Globus pallidus (tissue), 1 donor: Measurements from ENCODE around the gene ZBBX.
A peak's percentile ranks its signal among the peaks of the same experiment; 100 is the strongest.
"Not testable (repeated sequence)": the region's sequence is repeated elsewhere in the genome, so short reads cannot be mapped to it uniquely, and the experiment has no call there.

Experiments
- DNase-seq: peaks from one replicate; pipeline ENCODE4 v3.0.0-alpha.2; 2015; ENCODE audit warnings: low spot score

Gene ZBBX, protein sequence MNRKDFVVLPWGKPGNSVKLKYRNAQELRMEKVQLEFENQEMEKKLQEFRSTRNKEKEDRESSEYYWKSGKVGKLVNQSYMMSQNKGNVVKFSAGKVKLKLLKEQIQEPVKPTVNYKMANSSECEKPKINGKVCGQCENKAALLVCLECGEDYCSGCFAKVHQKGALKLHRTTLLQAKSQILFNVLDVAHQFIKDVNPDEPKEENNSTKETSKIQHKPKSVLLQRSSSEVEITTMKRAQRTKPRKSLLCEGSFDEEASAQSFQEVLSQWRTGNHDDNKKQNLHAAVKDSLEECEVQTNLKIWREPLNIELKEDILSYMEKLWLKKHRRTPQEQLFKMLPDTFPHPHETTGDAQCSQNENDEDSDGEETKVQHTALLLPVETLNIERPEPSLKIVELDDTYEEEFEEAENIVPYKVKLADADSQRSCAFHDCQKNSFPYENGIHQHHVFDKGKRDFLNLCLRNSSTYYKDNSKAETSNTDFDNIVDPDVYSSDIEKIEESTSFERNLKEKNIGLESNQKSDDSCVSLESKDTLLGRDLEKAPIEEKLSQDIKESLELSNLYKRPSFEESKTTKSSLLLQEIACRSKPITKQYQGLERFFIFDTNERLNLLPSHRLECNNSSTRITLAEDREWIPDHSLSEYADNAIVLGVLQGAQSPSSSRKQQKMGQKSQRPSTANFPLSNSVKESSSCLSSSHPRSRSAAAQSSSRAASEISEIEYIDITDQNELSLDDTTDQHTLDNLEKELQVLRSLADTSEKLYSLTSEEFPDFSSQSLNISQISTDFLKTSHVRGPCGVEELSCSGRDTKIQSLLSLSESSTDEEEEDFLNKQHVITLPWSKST

DNA sequence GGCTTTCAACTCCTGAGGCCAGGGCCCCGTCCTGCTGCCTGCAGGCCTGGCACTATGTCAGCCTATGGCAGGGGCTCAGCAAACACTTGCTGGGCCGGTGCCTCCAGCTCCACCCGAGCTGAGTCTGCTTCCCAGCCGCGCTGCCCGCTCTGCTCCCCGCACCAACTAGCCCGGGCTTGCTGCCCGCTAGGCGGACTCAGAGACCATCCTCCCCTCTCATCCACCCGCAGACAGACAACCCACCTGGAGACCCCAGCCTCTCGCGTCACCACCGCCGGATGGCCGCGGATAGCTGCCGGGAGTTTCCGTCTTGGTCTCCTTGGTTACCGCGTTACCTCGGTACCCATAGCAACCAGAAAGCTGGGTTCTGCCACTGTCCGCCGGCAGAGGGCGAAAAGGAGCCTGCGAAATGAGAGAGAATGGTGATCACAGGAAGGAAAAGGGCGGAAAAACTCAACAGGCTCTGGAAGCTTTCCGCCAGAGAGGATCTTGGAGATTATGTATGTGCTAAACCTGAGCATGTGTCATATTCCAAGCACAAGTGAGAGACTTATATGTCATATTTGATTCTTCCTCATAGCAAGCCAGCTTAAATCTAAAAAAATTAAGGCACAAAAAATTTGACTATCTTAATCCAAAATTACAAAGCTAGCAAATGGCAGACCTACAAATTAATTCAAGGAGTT is at the start of gene ZBBX:
ZBBX (minus strand) TSS at position 294 of the 686 bp plus-strand sequence. CDS start 7,396 bp downstream, outside the sequence.
- DNase-seq = peak; percentile 81

DNA sequence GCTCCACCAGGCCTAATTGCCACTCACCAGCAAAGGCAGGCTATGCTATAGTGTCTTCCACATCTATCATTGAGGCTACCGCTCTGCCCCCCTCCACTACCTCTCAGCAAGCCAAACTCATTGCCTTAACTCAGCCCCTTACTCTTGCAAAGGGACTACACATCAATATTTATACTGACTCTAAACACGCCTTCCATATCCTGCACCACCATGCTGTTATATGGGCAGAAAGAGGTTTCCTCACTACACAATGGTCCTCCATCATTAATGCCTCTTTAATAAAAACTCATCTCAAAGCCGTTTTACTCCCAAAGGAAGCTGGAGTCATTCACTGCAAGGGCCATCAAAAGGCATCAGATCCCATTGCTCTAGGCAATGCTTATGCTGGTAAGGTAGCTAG is 46.9 kb upstream of the ZBBX start:
- DNase-seq = not testable (repeated sequence)

DNA sequence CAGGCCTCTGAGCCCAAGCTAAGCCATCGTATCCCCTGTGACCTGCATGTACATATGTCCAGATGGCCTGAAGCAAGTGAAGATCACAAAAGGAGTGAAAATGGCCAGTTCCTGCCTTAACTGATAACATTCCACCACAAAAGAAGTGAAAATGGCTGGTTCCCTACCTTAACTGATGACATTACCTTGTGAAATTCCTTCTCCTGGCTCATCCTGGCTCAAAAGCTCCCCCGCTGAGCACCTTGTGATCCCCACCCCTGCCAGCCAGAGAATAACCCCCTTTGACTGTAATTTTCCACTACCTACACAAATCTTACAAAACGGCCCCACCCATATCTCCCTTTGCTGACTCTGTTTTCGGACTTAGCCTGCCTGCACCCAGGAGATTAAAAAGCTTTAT is 42.3 kb upstream of the ZBBX start:
- DNase-seq = not testable (repeated sequence)

GRCh38 chr3:167409611-167410010 is 29.5 kb upstream of the ZBBX start:
- DNase-seq = no peak

GRCh38 chr3:167406876-167407492 is 26.9 kb upstream of the ZBBX start:
- peak; percentile 81 for DNase-seq

DNA sequence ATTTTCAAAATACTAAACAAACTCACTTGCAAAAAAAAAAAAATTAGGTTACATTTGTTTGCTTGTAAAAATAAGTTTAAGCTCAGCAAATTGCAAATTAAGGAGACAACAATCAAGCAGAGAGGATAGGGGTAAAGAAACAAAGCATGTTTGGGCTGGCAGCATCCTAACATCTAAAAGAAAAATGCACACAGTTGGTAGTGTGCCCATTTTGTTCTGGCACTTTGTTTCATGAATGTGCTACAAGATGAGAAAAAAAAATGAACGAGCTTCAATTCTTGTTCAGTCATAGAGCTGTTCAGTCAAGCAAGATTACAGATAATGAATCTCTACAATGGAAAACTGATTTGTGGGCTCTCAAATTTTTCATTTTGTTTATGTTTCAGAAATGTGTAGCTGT is 17.7 kb upstream of the ZBBX start:
- no peak for DNase-seq

- DNase-seq = no peak
Measured at GRCh38 chr3:167396075-167396474, 16.0 kb upstream of the ZBBX start.

DNA sequence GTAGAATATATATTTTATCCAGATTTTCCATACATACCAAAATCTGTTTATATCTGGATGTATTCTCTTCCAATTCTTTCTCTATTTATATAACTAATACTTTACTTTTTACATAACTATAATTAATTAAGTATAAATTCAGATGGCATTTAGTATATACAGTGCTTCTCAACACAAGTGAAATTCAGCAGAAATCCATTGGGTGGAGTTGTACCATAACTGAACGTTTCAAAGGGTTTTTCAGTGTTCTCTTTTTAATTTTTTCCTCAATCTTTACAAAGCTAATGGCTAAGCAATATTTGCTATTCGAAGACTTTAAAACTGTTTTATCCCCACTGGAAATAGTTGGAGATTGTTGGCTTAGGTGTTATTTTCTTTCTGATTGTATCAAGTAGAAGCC is 13.9 kb upstream of the ZBBX start:
- no peak for DNase-seq

DNA sequence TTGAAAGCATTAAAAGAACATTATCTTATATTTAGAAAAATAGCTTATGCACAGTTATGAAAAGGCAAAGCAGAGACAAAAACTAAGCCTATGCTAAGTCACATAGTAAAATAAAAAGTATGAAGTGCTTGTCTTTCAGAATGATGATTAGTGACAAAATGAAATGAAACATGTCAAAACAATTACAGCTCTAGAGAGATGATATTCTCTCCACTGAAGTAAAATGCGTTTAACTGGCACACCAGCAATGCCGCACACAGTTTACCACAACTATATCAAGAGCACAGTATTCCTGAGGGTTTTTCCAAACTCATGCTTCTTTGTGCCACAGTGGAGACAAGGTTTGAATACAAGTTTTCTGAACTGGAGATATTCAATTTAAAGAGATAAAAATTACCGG is 2.1 kb upstream of the ZBBX start:
- DNase-seq = no peak

GRCh38 chr3:167375478-167375877 is 4.6 kb downstream of the ZBBX start:
- DNase-seq = no peak

GRCh38 chr3:167372138-167372537 is 8.0 kb downstream of the ZBBX start:
- DNase-seq = no peak

GRCh38 chr3:167361948-167362347 is 18.1 kb downstream of the ZBBX start:
- DNase-seq = no peak

GRCh38 chr3:167361306-167361705 is 18.8 kb downstream of the ZBBX start:
- peak; percentile 38 for DNase-seq

GRCh38 chr3:167355446-167355845 is 24.7 kb downstream of the ZBBX start:
- no peak for DNase-seq

- DNase-seq = no peak
Measured at GRCh38 chr3:167354751-167355150, 25.3 kb downstream of the ZBBX start.

- peak; percentile 11 for DNase-seq
Measured at GRCh38 chr3:167350245-167350862, 29.7 kb downstream of the ZBBX start.

DNA sequence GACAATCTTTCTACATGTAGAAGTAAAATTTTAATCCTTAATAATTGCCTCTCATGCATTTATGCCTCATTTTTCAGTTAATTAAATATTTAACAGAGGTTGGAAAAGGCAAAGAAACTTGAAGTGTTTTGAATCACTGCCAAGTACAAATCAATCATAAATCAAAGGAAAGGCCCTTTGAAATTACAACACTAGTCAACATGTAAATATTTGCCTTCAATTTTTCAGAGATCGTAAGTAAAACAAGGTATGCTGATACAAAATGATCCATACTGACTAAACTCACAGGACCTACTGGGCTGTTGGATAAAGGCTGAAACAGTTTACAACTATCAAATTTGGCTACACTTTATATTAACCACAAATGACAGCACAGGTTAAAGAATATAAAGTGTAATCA is 33.9 kb downstream of the ZBBX start:
- DNase-seq = no peak

GRCh38 chr3:167330993-167331785 is 48.9 kb downstream of the ZBBX start:
- DNase-seq = no peak

DNA sequence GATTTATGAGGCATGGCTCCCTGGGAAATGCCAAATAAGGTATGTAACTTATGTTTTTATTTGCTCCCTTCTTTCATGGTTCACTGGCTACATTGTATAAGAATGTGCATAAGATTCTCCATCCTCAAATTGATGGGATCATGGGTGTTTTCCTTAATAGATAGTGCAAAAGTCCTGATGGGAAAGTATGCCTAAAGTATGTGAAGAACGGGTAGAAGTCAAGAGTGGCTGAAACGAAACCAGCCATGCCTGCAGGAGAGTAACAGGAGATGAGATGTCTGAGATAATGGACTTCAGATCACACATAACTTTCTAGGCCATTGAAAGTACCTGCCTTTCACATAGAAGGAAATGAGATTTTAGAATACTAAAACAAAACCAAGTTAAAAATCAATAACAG is 56.5 kb downstream of the ZBBX start:
- no peak for DNase-seq

DNA sequence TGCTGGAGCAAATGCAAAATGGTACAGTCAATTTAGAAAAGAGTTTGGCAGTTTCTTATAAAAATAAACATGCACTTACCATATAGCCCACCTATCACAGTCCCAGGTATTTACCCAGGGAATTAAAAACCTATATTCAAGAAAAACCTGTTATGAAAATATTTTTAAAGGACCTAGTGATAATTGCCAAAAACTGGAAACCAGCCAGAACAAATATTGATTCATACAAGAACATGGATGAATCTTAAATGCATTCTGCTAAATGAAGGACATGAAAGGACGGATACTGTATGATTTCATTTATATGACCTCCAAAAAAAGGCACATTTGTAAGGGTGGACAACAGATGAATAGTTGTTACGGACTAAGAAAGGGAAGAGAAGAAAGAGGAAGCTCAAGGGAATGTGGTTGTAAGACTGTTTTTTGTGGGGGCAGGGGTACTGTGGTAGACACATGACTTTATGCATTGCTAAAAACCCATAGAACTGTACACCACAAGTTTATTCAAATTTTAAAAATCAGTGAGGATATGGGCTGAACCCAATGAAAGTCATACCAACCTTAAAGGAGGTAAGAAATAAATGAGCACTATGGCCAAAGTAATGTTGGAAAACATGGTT is 61.0 kb downstream of the ZBBX start:
- DNase-seq = no peak
